COLO829 (cell line): ENCODE measurements around the gene NR1I3.

ENCODE experiments used
- DNase-seq: peaks from one replicate; pipeline ENCODE4 v3.0.0; 2012; ENCODE audit warnings: low spot score

NR1I3 gene

DNA sequence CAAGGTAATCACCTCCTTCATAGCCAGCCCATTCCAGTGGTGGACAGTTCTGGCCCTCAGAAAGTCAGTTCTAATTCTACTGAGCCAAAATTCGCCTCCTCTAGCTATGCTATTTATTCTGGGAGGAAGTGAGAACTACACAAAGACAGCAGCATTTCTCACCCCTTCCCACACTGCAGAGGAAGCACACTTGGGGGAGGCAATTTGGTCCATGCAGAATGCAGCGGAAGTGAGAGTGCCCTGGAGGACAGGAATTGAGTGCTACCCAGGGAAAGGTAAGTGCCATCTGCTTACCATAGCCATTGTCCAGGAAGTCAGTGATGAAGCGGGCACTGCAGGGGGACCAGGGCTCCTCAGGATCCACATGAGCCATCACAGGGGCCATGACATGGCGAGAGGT is 42.8 kb downstream of the NR1I3 start:
- DNase-seq = no peak

DNA sequence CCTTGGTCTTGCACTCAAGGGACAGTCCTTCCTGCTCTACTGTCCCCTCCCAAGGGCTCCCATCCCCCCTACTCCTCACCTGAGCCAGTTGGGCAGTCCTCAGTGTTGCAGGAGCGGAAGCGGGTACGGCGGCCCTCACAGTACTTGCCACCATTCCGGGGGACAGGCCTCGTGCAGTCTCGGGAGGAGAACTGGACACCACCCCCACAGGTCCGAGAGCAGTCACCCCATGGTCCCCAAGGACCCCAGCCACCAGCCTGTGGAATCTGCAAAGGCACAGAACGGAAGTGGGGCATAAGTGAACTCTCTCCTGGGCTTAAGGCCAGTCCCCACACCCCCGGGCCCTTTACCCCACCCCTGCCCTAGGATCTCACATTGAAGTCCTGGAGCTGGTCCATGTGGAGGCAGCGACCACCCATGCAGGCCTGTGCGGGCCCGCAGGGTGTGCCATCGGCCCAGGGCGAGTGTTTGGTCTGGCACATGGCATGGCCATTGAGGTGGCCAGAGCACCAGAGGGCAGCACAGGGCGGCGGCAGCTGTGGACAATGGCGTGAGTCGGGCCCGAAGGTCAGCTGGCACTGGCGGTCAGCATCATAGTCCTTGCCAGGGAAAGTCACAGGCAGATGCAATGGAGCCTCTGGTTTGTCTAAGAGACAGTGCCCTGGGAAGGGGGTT is 44.3 kb downstream of the NR1I3 start:
- DNase-seq = no peak

DNA sequence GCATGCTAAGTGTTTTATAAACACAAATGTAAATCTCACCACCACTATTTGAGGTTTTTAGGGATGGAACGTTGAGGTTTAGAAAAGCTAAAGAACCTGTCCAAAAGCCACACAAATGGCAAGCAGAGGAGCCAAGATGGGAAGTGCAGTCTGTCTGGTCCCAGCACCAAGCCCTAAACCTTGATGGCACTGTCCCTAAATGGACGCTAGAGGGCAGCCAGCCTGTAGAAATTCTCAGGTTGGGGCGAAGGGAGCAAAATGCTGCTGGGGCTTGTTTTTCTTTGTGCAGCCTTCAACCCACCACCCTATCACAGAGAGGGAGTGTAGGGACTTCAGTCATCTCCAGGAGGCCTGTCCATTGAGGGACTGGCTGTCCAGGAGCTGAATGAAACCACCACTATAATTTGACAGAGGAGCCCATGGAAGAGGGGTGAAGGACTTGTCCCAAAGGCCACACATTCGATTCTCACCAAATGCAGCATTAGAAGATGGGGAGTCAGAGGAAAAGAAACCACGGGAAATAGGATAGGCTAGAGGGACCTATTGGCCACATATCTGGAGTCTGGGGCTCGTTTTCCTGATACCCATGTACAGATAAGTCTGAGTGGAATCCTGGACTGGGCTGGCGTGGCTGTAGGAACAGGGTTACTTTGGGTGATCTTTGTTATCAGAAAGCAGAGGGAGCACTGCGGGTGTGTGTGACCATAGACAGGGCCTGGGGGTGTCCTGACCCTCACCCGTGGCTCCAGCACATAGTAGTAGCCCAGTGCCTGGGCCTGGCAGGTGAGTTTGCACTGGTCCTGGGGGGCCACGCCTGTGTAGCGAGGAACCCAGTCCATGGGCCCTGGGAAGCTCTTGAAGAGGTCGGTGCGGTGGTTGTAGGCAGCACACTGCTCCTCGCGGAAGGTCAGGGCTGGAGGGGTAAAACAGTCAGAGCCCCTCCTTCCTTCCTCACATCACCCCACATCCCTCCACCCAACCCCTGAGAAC is 45.2 kb downstream of the NR1I3 start:
- peak; percentile 91 for DNase-seq

DNA sequence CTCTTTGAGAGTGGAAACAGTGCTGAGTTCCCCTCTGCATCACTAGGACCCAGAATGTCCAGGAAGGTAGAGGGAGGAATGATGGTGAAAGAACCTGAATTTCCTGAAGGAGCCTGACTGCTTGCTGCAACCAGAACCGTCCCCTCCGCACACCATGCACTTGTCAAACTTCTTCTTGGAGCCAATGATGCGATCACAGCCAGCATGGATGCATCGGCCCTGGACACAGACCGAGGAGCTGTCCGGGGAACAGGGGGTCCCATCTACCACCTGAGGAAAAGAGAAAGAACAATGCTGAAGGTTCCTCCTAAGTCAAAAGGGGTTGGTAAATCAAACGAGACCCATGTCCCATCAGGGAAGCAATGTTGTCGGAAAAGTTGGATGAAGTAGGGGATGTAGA is 46.0 kb downstream of the NR1I3 start:
- DNase-seq = no peak

DNA sequence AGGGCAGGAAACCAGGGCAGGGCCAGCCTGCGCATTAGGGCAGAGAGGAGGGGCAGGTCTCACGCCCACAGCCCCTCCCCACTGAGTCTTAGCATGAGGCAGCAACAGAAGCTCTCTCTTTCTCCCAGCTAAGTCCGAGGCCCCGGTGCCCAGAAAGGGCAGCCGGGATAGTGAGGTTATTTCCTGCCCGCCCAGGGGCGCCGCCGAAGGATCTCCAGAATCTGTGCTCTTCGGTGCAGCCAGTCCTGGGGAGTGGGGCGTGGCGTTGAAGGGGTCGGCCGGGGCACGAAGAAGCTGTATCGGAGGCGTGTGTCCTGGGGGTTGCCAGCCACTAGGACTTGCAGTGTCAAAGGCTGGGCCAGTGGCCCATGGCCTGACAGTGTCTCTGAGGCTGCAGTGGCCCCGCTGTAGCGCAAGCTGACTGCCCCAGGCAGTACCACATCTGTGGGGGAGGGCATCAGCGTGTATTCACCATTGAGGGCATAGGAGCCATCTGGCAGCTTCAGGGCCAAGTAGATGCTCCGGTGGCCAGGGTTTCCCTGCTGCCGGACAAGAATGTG is 47.0 kb downstream of the NR1I3 start:
- DNase-seq = no peak

DNA sequence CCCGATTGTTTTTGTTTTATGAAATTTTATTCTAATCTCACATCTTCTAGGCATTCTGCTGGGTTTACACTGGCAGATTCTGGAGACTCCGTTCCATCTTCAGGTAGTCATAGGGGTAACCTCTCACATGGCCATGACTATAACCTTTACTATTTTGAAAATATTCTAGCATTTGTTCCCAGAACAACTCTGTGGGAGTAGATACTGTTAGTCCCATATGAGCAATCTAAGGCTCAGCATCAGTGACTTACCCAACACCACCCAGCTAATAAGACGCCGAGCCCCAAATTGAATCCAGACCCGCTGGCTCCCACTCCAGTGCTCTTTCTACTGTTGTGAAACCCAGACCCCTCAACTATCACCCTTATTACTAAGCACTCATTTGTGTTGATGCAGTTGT is 49.0 kb downstream of the NR1I3 start:
- DNase-seq = no peak

DNA sequence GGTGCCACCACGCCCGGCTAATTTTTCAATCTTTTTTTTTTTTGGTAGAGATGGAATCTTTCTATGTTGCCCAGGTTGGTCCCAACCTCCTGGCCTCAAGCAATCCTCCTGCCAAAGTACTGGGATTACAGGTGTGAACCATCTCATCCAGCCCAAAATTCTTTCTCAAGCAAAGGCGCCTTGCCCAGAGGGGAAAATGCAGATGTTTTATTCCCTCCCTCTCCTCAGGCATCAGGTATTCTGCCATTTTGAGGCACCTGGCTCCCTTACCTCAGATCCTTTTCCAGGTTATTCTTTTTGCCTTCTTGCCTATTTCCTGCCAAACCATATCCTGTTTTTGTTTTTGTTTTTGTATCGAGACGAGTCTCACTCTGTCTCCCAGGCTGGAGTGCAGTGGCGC is 49.6 kb downstream of the NR1I3 start:
- no peak for DNase-seq

DNA sequence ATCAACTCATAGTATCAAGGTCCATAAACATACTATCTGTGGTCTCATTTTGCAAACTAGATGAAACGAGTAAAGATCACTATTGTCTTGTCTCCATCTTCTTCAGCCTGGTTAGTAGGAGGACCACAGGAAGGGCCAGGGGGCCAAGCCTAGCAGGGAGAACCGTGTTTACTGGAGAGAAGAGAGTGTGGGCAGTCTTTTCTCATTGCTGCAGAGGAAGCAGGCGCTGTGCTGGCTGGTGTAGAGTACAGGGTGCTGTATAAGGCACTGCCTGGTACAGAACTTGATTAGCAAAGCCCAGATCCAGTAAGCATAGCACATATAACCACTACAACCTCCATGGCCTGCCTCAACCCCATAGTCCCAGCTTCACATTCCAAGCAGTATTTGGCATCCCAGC is 50.7 kb downstream of the NR1I3 start:
- no peak for DNase-seq

DNA sequence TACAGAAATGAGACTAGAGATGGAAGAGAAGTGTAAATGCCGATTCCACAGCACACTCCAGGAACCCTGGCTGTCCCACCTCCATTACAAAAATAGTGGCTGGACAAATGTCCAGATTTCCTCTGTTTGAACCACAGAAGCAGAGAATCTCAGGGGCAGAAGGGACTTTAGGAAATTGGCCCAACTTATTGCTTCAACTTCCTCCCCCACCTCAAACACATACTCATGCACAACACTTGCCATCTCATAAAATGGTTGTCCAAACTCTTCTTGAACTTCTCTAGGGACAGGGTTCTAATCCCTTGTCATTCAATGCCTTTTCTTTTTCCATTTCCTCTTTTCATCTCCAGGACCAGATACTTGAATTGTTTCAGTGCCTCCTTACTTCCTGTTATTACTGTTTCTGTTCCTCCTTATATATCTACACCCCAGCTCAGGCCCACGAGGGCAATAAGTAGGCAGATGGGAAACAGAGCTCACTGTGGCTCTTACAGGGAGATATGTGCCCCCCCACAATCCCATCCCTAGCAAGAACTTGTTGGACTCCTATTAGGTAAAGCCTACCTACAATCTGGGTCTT is 52.2 kb downstream of the NR1I3 start:
- DNase-seq = no peak

DNA sequence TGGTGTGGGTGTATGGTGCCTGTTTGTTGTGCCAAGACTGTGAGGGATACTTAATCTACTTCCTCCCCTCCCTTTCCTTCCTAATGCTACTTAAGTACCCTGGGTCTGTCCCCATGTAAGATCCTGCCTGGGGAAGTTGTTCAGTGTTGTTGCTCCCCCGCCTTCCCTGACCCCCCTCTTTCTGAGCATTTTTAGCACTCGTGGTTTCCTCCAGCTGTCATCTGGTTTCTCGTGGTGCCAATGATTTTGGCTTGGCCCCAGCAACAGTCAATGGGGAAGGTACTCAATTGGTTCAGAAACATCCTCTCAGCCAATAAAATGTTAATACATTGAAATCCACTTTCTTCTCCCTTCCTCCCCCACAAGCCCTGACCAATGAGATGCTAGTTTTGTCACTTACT is 52.7 kb downstream of the NR1I3 start:
- DNase-seq = peak; percentile 50

DNA sequence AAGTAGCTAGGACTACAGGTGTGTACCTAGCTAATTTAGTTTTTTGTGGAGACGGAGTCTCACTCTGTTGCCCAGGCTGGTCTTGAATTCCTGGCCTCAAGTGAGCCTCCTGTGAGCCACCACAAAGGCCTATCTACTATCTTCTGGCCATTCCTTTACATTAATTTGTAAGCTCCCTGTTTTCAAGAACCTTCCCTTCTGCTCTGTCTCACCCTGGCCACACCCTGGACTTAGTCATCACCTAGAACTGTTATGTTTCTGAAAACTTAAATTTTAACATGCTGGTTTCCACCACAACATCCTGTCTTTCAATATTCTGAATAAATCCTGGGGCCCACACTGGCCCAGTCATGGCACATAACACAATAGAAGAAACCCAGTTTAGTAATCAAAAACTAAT is 55.8 kb downstream of the NR1I3 start:
- no peak for DNase-seq

DNA sequence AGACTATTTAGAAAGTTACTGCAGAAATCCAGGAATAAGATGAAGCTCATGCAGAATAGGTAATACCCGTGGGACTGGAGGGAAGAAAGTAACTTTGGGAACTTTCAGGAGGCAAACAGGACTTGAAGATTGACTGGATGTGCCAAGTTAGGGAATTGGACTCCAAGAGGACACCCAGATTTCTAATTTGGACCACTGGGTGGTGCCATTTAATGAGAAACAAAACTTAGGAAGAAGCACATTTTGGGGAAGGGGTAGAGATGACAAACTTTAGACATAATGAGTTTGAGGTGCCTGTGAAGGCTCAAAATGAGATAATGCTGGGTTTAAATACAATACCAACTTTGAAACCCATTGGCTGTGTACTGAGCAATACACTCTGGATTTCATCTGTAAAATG is 57.4 kb downstream of the NR1I3 start:
- DNase-seq = no peak

DNA sequence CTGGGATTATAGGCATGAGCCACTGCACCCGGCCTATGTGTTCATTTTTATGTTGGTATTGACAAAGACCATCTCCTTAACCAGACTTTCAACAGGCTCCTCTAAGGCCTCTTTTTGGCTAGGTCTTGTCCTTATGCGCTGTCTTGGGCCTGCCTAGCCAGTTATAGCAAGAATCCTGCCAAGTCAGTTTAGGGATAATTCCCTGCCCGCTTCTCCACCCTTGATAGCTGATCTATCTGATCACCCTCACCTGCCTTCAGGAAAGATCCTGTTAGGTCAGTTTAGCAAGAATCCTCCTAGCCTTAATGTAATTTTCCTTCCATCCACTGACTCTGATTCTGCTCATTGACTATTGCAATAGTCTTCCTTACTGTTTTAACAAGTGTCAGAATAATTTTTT is 58.3 kb downstream of the NR1I3 start:
- DNase-seq = no peak
